ENCODE data around the gene SCYGR6. TPM values are rescaled to one million over a fixed set of nuclear protein-coding genes. Genes with fewer than 3 reads are reported as not detected.

The SCYGR6 gene
- total RNA-seq, 1 experiment from 2014 or later = not detected

DNA sequence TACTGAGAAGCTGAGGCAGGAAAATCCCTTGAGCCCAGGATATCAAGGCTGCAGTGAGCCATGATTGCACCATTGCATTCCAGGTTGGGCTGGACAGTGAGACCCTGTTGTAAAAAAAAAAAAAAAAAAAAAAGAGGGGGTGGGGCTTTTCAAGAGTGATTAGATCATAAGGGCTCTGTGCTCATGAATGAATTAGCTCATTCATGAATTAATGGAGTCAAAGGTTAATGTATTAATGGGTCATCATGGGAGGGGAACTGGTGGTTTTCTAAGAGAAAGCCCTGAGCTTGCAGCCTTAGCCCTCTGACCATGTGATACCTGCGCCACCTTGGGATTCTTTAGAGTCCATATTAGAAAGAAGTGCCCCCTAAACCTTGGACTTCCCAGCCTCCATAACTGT, 11.3 kb downstream of the SCYGR6 start:
- no peak overlapping the region for H3K4me3 ChIP-seq
- no peaks in the 10 kb centered on the region for H3K9me3 ChIP-seq (ENCODE audit: insufficient read depth, low read depth)
- H2AFZ ChIP-seq = no peak overlapping the region
- no peak for DNase-seq
- H3K36me3 ChIP-seq (ENCODE audit: low read depth) = no peaks in the 10 kb centered on the region
- intact Hi-C loops (cut with micrococcal nuclease; ENCODE audit: unreplicated experiment) = no loop called here
- no peaks in the 10 kb centered on the region for H3K9me2 ChIP-seq (ENCODE audit: insufficient read depth)
- H3K27me3 ChIP-seq (ENCODE audit: insufficient read depth, low read depth) = no peaks in the 10 kb centered on the region
- no peaks in the 10 kb centered on the region for H3F3A ChIP-seq (ENCODE audit: insufficient read depth, low read depth)
- H3K27ac ChIP-seq = no peak overlapping the region
- H3K79me2 ChIP-seq (ENCODE audit: low read depth) = no peaks in the 10 kb centered on the region
- BruUV-seq (replicated peaks) = no TSS peak
- CTCF ChIA-PET = interaction anchor here (0.5 to 0.6 kb wide), 2 partner anchors 328 to 586 kb away, joined by 3 to 5 read pairs; no protein-coding TSS in a partner anchor
- TF ChIP-seq, protein P1, sequence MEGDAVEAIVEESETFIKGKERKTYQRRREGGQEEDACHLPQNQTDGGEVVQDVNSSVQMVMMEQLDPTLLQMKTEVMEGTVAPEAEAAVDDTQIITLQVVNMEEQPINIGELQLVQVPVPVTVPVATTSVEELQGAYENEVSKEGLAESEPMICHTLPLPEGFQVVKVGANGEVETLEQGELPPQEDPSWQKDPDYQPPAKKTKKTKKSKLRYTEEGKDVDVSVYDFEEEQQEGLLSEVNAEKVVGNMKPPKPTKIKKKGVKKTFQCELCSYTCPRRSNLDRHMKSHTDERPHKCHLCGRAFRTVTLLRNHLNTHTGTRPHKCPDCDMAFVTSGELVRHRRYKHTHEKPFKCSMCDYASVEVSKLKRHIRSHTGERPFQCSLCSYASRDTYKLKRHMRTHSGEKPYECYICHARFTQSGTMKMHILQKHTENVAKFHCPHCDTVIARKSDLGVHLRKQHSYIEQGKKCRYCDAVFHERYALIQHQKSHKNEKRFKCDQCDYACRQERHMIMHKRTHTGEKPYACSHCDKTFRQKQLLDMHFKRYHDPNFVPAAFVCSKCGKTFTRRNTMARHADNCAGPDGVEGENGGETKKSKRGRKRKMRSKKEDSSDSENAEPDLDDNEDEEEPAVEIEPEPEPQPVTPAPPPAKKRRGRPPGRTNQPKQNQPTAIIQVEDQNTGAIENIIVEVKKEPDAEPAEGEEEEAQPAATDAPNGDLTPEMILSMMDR (conservative IDR thresholded peaks at IDR 0.05) = no peak
- no peak for TF ChIP-seq EZH2 (IDR thresholded peaks at IDR 0.05; ENCODE audit: low read depth)
- POLR2A ChIA-PET (ENCODE audit: unreplicated experiment) = interaction anchor here (0.7 kb wide), 1 partner anchor 43 kb away, joined by 29 read pairs; no protein-coding TSS in a partner anchor
- H3K4me1 ChIP-seq (replicated peaks; ENCODE audit: insufficient read depth) = peaks cover 3% of the 10 kb centered on the region; the same call in 1 of the 2 replicates
- H3K4me2 ChIP-seq = no peak overlapping the region
- H4K20me1 ChIP-seq (ENCODE audit: insufficient read depth) = no peaks in the 10 kb centered on the region

DNA sequence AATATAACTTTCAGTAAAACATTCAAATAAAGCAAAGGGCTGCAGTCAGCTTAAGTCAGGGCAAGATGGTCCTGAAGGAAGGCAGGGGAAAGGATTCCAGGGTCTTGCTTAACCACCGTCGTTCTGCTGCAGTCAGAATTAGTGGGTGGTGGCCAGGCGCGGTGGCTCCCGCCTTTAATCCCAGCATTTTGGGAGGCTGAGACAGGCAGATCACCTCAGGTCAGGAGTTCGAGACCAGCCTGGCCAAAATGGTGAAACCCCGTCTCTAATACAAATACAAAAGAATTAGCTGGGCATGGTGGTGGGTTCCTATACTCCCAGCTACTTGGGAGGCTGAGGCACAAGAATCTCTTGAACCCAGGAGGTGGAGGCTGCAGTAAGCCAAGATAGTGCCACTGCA, 13.6 kb downstream of the SCYGR6 start:
- ChIA-PET POLR2A (ENCODE audit: unreplicated experiment) (no interaction called here), CTCF (interaction anchor here (0.6 kb wide), 1 partner anchor 29 kb away, joined by 4 read pairs; no protein-coding TSS in a partner anchor)
- Histone ChIP-seq H3K79me2 (ENCODE audit: low read depth) (no peaks in the 10 kb centered on the region), H4K20me1 (ENCODE audit: insufficient read depth) (no peaks in the 10 kb centered on the region), H3K4me1 (replicated peaks; ENCODE audit: insufficient read depth) (no peaks in the 10 kb centered on the region), H3F3A (ENCODE audit: insufficient read depth, low read depth) (no peaks in the 10 kb centered on the region), H2AFZ (no peak overlapping the region), H3K9me3 (ENCODE audit: insufficient read depth, low read depth) (no peaks in the 10 kb centered on the region), H3K27me3 (ENCODE audit: insufficient read depth, low read depth) (no peaks in the 10 kb centered on the region), H3K36me3 (ENCODE audit: low read depth) (no peaks in the 10 kb centered on the region), H3K9me2 (ENCODE audit: insufficient read depth) (no peaks in the 10 kb centered on the region), H3K27ac (no peak overlapping the region), H3K4me2 (no peak overlapping the region), H3K4me3 (no peak overlapping the region)
- no peak for DNase-seq
- no TSS peak for BruUV-seq (replicated peaks)
- intact Hi-C loops (cut with micrococcal nuclease; ENCODE audit: unreplicated experiment) = no loop called here
- TF ChIP-seq, protein P1 (conservative IDR thresholded peaks at IDR 0.05) = no peak
- TF ChIP-seq EZH2 (IDR thresholded peaks at IDR 0.05; ENCODE audit: low read depth) = no peak

- Histone ChIP-seq H3K4me2 (no peak overlapping the region), H3K27me3 (ENCODE audit: insufficient read depth, low read depth) (no peaks in the 10 kb centered on the region), H3K4me3 (no peak overlapping the region), H3K4me1 (replicated peaks; ENCODE audit: insufficient read depth) (peaks cover 27% of the 10 kb centered on the region), H3K36me3 (ENCODE audit: low read depth) (no peaks in the 10 kb centered on the region), H3K9me3 (ENCODE audit: insufficient read depth, low read depth) (no peaks in the 10 kb centered on the region), H3K27ac (no peak overlapping the region), H3K9me2 (ENCODE audit: insufficient read depth) (no peaks in the 10 kb centered on the region), H2AFZ (no peak overlapping the region), H3F3A (ENCODE audit: insufficient read depth, low read depth) (peaks cover 24% of the 10 kb centered on the region), H4K20me1 (ENCODE audit: insufficient read depth) (no peaks in the 10 kb centered on the region), H3K79me2 (ENCODE audit: low read depth) (no peaks in the 10 kb centered on the region)
- CTCF ChIA-PET = no interaction called here
- no peak for TF ChIP-seq EZH2 (IDR thresholded peaks at IDR 0.05; ENCODE audit: low read depth)
- TF ChIP-seq, protein P1 (conservative IDR thresholded peaks at IDR 0.05) = no peak
- BruUV-seq (replicated peaks) = no TSS peak
- DNase-seq = no peak
- POLR2A ChIA-PET (ENCODE audit: unreplicated experiment) = no interaction called here
- intact Hi-C loops (cut with micrococcal nuclease; ENCODE audit: unreplicated experiment) = no loop called here
These were observed 17.2 kb downstream of the SCYGR6 start for GRCh38 chr2:227707390-227707789.
